Thoracic aorta (tissue), 2 donors: ENCODE measurements around the gene B4GALT2. TPM values are rescaled to one million over a fixed set of nuclear protein-coding genes. Genes with fewer than 3 reads are reported as not detected.

Experiments used
- ATAC-seq: fragments of 150-250 bp; one replicate; pipeline ENCODE4 v1.8.0; 2017; ENCODE audit warnings: low read depth; ENCODE audit not compliant: insufficient number of reproducible peaks, low FRiP score
- DNase-seq: peaks from one replicate; pipeline ENCODE4 v3.0.0-alpha.2; 2020; ENCODE audit warnings: low spot score
- H3K27ac ChIP-seq, 2 donors: fragments of 200-600 bp; sonication (generic); 1 replicate in 1 of 2; 2 replicates in 1 of 2; pipeline ENCODE4 v1.5.1; 2016; ENCODE audit warnings: mild to moderate bottlenecking in 2 of 2, moderate library complexity in 2 of 2
- H3K27me3 ChIP-seq: fragments of 200-600 bp; sonication (generic); replicated peaks from 2 replicates; pipeline ENCODE4 v1.6.0; 2016; ENCODE audit warnings: mild to moderate bottlenecking; ENCODE audit not compliant: insufficient read depth
- H3K36me3 ChIP-seq: fragments of 200-600 bp; sonication (generic); one replicate; pipeline ENCODE4 v1.5.1; 2016
- H3K4me1 ChIP-seq, 2 donors: fragments of 200-600 bp; sonication (generic); 1 replicate in 1 of 2; 2 replicates in 1 of 2; pipeline versions ENCODE4 v1.5.1 to v1.6.0; 2016; ENCODE audit warnings: low read depth in 2 of 2, mild to moderate bottlenecking in 1 of 2; ENCODE audit not compliant: control insufficient read depth in 1 of 2
- H3K4me3 ChIP-seq: fragments of 200-600 bp; sonication (generic); 2 replicates; pipeline ENCODE4 v1.5.1; 2016; ENCODE audit warnings: mild to moderate bottlenecking
- H3K9me3 ChIP-seq: fragments of 200-600 bp; sonication (generic); 2 replicates; pipeline ENCODE4 v1.5.1; 2016
- CTCF ChIP-seq: fragments of 200-600 bp; sonication (generic); IDR thresholded peaks from one replicate; pipeline ENCODE4 v1.5.1; 2019; ENCODE audit warnings: antibody characterized with exemption
- total RNA-seq, 2 donors: library from RNA; depleted of rRNA; stranded (reverse); fragments of >200 nt; gene quantifications; one replicate each; pipeline versions ENCODE4 v1.1.0 to v1.2.3, GENCODE V29; 2016

The B4GALT2 gene
- total RNA-seq, 2 donors from 2014 or later, result 34.8 to 51.6 TPM

- ATAC-seq (no peak), DNase-seq (no peak)
- Histone ChIP-seq H3K9me3 (no peaks in the 10 kb centered on the region), H3K36me3 (peaks cover 3% of the 10 kb centered on the region), H3K4me3 (no peak overlapping the region), H3K4me1 (peaks cover 12 to 27% of the 10 kb centered on the region in 2 donors), H3K27me3 (no peaks in the 10 kb centered on the region), H3K27ac (no peak overlapping the region)
- TF ChIP-seq CTCF, result no peak
Observed at GRCh38 chr1:43982241-43982640, 3.2 kb downstream of the B4GALT2 start.

GRCh38 chr1:43982808-43983207, 3.8 kb downstream of the B4GALT2 start:
- no peak for DNase-seq
- no peak for TF ChIP-seq CTCF

GRCh38 chr1:43983253-43983899, 4.4 kb downstream of the B4GALT2 start:
- no peak overlapping the region for H3K4me3 ChIP-seq
- ATAC-seq, result no peak
- no peak for DNase-seq
- H3K4me1 ChIP-seq, result peaks cover 9 to 16% of the 10 kb centered on the region in 2 donors
- H3K9me3 ChIP-seq, result no peaks in the 10 kb centered on the region
- TF ChIP-seq CTCF, result no peak
- no peaks in the 10 kb centered on the region for H3K36me3 ChIP-seq
- H3K27ac ChIP-seq, result no peak overlapping the region
- no peaks in the 10 kb centered on the region for H3K27me3 ChIP-seq

More at GRCh38 chr1:43982808-43983207, 3.8 kb downstream of the B4GALT2 start:
- H3K27me3 ChIP-seq, result no peaks in the 10 kb centered on the region
- peaks cover 12 to 22% of the 10 kb centered on the region in 2 donors for H3K4me1 ChIP-seq
- no peak for ATAC-seq
- H3K4me3 ChIP-seq, result no peak overlapping the region
- no peaks in the 10 kb centered on the region for H3K9me3 ChIP-seq
- H3K27ac ChIP-seq, result no peak overlapping the region
- H3K36me3 ChIP-seq, result peaks cover 3% of the 10 kb centered on the region

- H3K27ac ChIP-seq, result no peak overlapping the region
- H3K36me3 ChIP-seq, result no peaks in the 10 kb centered on the region
- DNase-seq, result no peak
- no peak for ATAC-seq
- H3K27me3 ChIP-seq, result no peaks in the 10 kb centered on the region
- peaks cover 3 to 8% of the 10 kb centered on the region in 2 donors for H3K4me1 ChIP-seq
- TF ChIP-seq CTCF, result no peak
- H3K4me3 ChIP-seq, result no peak overlapping the region
- no peaks in the 10 kb centered on the region for H3K9me3 ChIP-seq
Observed at GRCh38 chr1:43984855-43985254, 5.8 kb downstream of the B4GALT2 start.

GRCh38 chr1:43985984-43986595, 7.1 kb downstream of the B4GALT2 start:
- Histone ChIP-seq H3K4me1 (peaks cover 5 to 8% of the 10 kb centered on the region in 2 donors), H3K27me3 (no peaks in the 10 kb centered on the region), H3K36me3 (no peaks in the 10 kb centered on the region), H3K4me3 (no peak overlapping the region), H3K27ac (no peak overlapping the region), H3K9me3 (no peaks in the 10 kb centered on the region)
- DNase-seq (no peak), ATAC-seq (no peak)
- TF ChIP-seq CTCF, result no peak
